Stimulated activated CD4-positive, alpha-beta T cell treated with anti-CD3 and anti-CD28 coated beads, Interleukin-4, amount 100 ng/mL, for 24 hours (primary cell): ENCODE measurements around the gene BPHL.
"Not testable (repeated sequence)": the region's sequence is repeated elsewhere in the genome, so short reads cannot be mapped to it uniquely, and the experiment has no call there.

Source experiments
- DNase-seq: peaks from one replicate; pipeline ENCODE4 v3.0.0-alpha.2; 2020

BPHL gene

DNA sequence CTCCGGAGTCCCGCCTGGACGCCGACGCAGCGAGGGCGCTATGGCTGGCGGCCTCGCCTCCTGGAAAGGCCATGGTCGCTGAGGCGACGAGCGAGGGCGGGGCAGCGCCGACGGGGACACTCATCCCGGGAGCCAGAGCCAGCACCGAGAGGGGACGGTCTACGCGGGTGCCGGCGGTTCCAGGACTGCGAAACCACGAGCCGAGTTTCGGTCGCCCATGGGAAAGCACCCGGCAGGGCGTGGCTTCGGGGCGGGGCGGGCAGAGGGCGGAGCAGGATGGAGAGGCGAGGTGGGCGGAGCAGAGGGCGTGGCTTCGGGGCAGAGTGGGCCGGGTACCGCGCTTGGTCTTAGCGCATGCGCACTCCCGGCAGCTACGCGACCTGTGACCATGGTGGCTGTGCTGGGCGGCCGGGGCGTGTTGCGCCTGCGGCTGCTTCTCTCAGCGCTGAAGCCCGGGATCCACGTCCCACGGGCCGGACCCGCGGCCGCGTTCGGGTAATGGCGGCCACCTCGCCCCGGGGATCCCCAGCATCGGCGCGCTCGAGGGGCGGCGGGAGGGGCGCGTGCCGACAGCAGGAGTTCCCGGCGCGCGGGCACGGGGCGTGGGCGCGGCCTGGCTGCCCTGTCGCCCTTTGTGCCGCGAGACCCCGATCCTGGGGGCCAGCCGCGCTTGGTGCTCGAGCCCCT, at the start of gene BPHL:
Gene BPHL (plus strand): TSS at position 359 of the 687 bp plus-strand sequence. CDS start 30 bp downstream, at position 389.
- DNase-seq, result peak; percentile 100

DNA sequence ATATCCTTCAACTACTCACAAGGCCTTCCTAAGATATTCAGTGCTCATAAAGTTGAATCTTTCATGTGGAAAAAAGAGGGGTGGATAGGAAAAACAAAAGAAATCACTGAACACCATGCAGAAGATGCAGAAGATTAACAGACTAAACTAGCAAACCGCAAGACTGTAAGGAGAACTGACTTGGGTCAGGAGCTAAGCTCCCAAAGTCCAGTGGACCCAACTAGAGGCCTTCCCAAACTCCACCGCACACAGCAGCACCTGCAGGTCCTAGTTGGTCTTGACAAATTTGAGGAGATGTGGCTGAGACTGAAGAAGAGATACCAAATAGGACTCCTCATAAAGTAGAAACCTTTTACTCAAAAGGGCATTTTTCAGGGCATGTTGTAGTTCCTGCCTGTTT, 46.9 kb upstream of the BPHL start:
- no peak for DNase-seq

- no peak for DNase-seq
Observed at GRCh38 chr6:3072798-3073197, 45.7 kb upstream of the BPHL start.

DNA sequence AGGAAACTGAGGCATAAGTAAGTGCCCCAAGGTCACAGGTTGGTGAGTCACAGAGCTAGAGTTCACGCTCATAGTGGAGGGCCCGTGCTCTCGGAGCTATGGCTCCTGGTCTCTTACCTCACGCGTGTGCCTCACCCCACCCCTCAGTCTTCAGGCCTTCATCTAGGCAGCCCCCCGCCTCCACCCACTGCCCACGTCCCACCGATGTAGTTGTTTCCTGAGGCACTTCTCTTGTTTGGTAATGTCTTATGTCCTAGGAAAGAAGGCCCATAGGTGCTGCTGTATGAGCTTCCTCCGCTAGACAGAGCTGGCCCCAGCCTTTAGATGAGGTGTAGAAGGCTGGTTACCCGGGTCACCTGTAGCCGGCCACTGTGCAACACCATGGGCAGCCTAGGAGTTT, 45.1 kb upstream of the BPHL start:
- DNase-seq, result no peak

DNA sequence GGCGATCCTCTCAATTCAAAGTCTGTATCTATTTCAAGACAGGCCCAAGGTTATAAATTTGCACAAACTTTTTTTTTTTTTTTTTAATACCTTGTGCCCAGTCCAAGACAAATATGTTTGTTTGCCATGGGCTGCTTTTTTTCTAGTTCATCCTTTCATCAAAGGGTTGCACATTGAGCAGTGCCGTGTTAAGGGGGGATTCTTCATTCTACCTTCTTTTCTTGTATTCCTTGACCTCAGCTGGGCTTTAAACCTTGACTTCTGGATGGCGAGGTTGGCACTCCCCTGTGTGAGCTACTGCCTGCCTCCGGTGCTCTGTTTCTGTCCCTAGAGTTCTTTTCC, 42.8 kb upstream of the BPHL start:
- DNase-seq, result no peak

- DNase-seq, result no peak
Observed at GRCh38 chr6:3076320-3076719, 42.2 kb upstream of the BPHL start.

GRCh38 chr6:3077430-3077829, 41.1 kb upstream of the BPHL start:
- no peak for DNase-seq

DNA sequence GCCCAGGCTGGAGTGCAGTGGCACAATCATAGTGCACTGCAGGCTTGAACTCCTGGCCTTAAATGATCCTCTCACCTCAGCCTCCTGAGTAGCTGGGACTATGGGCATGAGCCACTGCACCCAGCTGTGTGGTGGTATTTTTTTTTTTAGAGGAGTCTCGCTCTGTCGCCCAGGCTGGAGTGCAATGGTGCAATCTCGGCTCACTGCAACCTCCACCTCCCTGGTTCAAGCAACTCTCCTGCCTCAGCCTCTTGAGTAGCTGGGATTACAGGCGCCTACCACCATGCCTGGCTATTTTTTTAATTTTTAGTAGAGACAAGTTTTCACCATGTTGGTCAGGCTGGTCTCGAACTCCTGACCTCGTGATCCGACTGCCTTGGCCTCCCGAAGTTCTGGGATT, 39.6 kb upstream of the BPHL start:
- not testable (repeated sequence) for DNase-seq

GRCh38 chr6:3079682-3080081, 38.8 kb upstream of the BPHL start:
- DNase-seq, result no peak

DNA sequence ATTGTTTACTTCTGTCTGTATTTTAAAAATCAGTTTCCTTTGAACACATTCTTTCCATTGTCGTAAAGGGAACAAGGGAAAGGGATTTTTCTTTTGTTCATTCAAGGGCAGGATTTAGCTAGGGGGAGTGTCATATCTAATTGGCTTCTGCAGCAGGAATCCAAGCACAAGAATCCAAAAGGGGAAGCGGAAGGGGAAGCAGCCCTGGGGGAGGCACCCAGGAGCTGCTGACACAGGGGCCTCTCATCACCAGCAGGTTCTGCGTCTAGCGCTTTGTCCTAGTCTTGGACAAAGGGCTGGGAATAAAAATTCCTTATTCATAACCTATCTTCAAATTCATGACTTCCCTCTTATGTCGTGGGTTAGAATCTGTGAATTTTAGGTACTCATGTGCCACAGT, 36.6 kb upstream of the BPHL start:
- no peak for DNase-seq

DNA sequence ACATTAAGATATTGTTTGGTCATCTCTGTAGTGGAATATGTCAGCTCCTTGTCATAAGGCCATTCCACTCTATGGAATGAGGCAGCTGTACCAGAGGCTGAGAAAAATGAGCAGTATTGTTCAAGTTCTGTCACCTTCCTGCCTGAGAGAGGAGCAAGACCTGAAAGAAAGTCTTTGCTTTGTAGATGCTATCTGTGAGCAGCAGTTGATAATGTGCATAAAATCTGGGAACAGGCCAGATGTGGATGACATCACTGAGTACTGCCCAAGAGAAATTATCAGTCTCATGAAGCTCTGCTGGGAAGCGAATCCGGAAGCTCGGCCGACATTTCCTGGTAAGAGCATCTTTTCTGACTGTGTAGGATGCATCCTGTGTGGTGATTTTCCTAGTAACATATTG, 33.4 kb upstream of the BPHL start:
- no peak for DNase-seq

DNA sequence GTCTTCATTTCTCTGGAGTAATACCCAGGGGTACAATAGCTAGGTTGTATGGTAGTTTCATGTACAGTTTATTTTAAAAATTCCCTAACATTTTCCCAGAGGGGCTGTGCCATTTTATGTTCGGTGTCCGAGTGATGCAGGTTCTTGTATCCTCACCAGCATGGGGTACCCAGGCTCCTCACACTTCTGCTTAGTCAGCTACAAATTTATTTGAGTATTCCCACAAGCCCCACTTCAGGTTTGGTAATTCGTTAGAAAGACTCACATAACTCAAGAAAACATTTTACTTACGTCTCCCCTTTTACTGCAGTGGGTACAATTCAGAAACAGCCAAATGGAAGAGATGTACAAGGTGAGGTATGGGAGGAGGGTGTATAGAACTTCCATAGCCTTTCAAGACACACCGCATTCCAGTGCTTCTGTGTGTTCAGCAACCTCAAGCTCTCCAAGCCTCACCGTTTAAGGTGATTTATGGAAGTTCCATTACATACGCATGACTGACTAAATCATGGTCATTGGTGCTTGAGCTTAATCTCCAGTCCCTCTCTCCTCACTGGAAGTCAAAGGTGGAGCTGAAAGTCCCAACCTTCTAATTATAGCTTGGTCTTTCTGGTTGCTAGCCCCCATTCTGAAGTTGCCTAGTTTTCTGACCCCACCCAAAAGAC, 32.1 kb upstream of the BPHL start:
- no peak for DNase-seq

GRCh38 chr6:3088446-3088845, 30.1 kb upstream of the BPHL start:
- DNase-seq, result no peak

GRCh38 chr6:3088968-3089367, 29.5 kb upstream of the BPHL start:
- DNase-seq, result no peak

DNA sequence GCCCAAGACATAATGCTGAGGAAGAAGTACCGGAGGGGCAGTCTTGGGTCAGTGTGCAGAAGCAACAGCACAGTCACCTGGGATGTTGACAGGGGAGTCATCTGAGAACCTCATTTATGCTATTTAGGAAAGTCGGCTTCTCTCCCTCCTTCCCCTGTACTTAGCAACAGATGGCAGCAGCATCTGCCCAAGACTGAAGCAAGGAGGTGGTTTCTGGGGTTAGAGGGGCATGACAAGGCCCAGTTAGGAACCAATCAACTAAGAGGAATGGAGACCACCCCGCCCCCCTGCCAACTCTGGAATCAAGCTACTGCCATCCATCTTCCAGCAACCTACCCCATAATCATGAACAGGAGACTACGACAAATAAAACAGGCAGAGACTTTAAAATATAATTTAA, 28.5 kb upstream of the BPHL start:
- DNase-seq, result no peak

GRCh38 chr6:3094815-3095214, 23.7 kb upstream of the BPHL start:
- no peak for DNase-seq

DNA sequence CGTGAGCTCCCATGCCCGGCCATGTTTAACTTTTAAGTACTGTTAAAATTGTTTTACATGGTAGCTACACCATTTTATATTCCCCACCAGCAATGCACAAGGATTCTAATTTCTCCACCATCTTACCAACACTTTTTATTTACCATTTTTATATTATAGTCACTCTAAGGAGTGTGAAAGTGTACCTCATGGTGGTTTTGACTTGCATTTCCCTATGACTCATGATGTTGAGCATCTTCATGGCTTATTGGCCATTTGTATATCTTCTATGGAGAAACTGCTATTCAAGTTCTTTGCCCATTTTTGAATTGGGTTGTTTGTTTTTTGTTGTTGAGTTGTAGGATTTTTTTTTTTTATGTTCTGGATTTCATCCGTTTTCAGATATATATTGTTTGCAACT, 15.6 kb upstream of the BPHL start:
- DNase-seq, result no peak

- DNase-seq, result no peak
Observed at GRCh38 chr6:3108746-3109414, 9.6 kb upstream of the BPHL start.

GRCh38 chr6:3109761-3110160, 8.8 kb upstream of the BPHL start:
- DNase-seq, result no peak

GRCh38 chr6:3114377-3114776, 4.1 kb upstream of the BPHL start:
- no peak for DNase-seq

GRCh38 chr6:3117912-3118352, 579 bp upstream of the BPHL start:
- no peak for DNase-seq

- DNase-seq, result no peak
Observed at GRCh38 chr6:3119040-3119723, 671 bp downstream of the BPHL start.

DNA sequence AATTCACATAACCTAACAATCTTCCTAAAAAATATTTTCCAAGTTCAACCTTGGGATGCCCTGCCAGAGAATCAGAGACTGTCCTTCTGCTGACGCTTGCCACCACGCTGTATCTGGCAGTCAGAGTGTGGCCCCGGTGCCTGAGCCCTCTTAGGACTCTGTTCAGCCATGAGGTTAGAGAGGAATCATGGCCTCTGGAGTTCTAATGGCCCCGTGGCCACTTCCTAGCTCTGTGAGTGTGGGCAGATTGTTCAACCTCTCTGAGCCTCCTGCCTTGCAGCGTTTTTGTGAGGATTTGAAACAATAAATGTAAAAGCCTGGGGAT, 2.2 kb downstream of the BPHL start:
- DNase-seq, result no peak

- no peak for DNase-seq
Observed at GRCh38 chr6:3122823-3123182, 4.3 kb downstream of the BPHL start.
